PC-9 (cell line): Measurements from ENCODE around the gene TCP11. TPM values are rescaled to one million over a fixed set of nuclear protein-coding genes. Genes with fewer than 3 reads are reported as not detected.

Source experiments
- BruUV-seq: library from RNA; stranded (reverse); fragments of 400-500 nt; replicated peaks from 2 replicates; lab custom pipeline; 2021; lab: Mats Ljungman, UMichigan
- CTCF ChIA-PET: fragments of 300-600 bp; sonication (Branson Sonifier 250); formaldehyde crosslinking; loops from one replicate; lab custom pipeline; 2022; ENCODE audit warnings: antibody characterized with exemption; lab: Charles Lee
- POLR2A ChIA-PET: fragments of 300-600 bp; sonication (Branson Sonifier 250); formaldehyde crosslinking; loops from one replicate; lab custom pipeline; 2022; ENCODE audit warnings: antibody characterized with exemption; ENCODE audit not compliant: unreplicated experiment; lab: Charles Lee
- DNase-seq, 2 experiments: peaks; one replicate each; pipeline versions ENCODE4 v3.0.0 to v3.0.0-alpha.2; 2015 to 2022; ENCODE audit warnings: mixed read lengths in 1 of 2
- H2AFZ ChIP-seq: fragments of 200-600 bp; sonication (generic); 2 replicates; pipeline ENCODE4 v1.8.1; 2017; ENCODE audit warnings: antibody characterized with exemption
- H3F3A ChIP-seq: fragments of 200-600 bp; sonication (generic); 2 replicates; pipeline ENCODE4 v1.8.1; 2017; ENCODE audit warnings: antibody characterized with exemption, mild to moderate bottlenecking, low read depth; ENCODE audit not compliant: insufficient read depth
- H3K27ac ChIP-seq: fragments of 200-600 bp; sonication (generic); 2 replicates; pipeline ENCODE4 v1.6.1; 2016; ENCODE audit warnings: mixed run types
- H3K27me3 ChIP-seq: fragments of 200-600 bp; sonication (generic); 2 replicates; pipeline ENCODE4 v1.6.1; 2016; ENCODE audit warnings: low read depth, mixed run types; ENCODE audit not compliant: insufficient read depth
- H3K36me3 ChIP-seq: fragments of 200-600 bp; sonication (generic); 2 replicates; pipeline ENCODE4 v1.6.1; 2016; ENCODE audit warnings: low read depth, mixed run types
- H3K4me1 ChIP-seq: fragments of 200-600 bp; sonication (generic); replicated peaks from 2 replicates; pipeline ENCODE4 v1.6.1; 2016; ENCODE audit warnings: mixed run types; ENCODE audit not compliant: insufficient read depth
- H3K4me2 ChIP-seq: fragments of 200-600 bp; sonication (generic); 2 replicates; pipeline ENCODE4 v1.6.1; 2017; ENCODE audit warnings: mixed run types
- H3K4me3 ChIP-seq: fragments of 200-600 bp; sonication (generic); 2 replicates; pipeline ENCODE4 v1.6.1; 2016; ENCODE audit warnings: mixed run types
- H3K79me2 ChIP-seq: fragments of 200-600 bp; sonication (generic); 2 replicates; pipeline ENCODE4 v1.6.1; 2017; ENCODE audit warnings: low read depth, mixed run types
- H3K9me2 ChIP-seq: fragments of 200-600 bp; sonication (generic); 2 replicates; pipeline ENCODE4 v1.8.1; 2017; ENCODE audit warnings: mild to moderate bottlenecking; ENCODE audit not compliant: insufficient read depth
- H3K9me3 ChIP-seq: fragments of 200-600 bp; sonication (generic); 2 replicates; pipeline ENCODE4 v1.8.1; 2016; ENCODE audit warnings: low read depth; ENCODE audit not compliant: insufficient read depth
- H4K20me1 ChIP-seq: fragments of 200-600 bp; sonication (generic); 2 replicates; pipeline ENCODE4 v1.8.1; 2017; ENCODE audit not compliant: insufficient read depth
- CTCF ChIP-seq: fragments of 200-600 bp; sonication (generic); conservative IDR thresholded peaks from 2 replicates; pipeline ENCODE4 v1.6.1; 2017; ENCODE audit warnings: mixed run types, antibody characterized with exemption, mild to moderate bottlenecking, moderate library complexity
- EZH2 ChIP-seq: fragments of 200-600 bp; sonication (generic); IDR thresholded peaks from 2 replicates; pipeline ENCODE4 v1.8.0; 2017; ENCODE audit warnings: antibody characterized with exemption, low read depth
- intact Hi-C: fragments of 100-400 bp; cut with micrococcal nuclease; formaldehyde crosslinking; loops from one replicate; pipeline ENCODE4 v1.10.0; 2022; ENCODE audit not compliant: unreplicated experiment
- total RNA-seq: library from RNA; stranded (reverse); gene quantifications from 2 replicates; pipeline ENCODE4 v1.2.3, GENCODE V29; 2021

Gene TCP11
- total RNA-seq, 1 experiment from 2014 or later, result not detected

GRCh38 chr6:35142588-35143569, 1.7 kb upstream of the TCP11 start:
- no peak for TF ChIP-seq EZH2
- TF ChIP-seq CTCF, result no peak
- H3K27ac ChIP-seq, result peak overlapping the region; percentile 27; the same call in 1 of the 2 replicates
- no peaks in the 10 kb centered on the region for H3K27me3 ChIP-seq
- H3K4me1 ChIP-seq, result peaks cover 17% of the 10 kb centered on the region
- no peaks in the 10 kb centered on the region for H3K9me3 ChIP-seq
- no peaks in the 10 kb centered on the region for H3K79me2 ChIP-seq
- intact Hi-C loops, result loop anchor here (5.0 to 10.0 kb wide), 5 partner anchors 268 to 896 kb away; partner anchors contain the start of genes PACSIN1 and SMIM29
- H3K36me3 ChIP-seq, result no peaks in the 10 kb centered on the region
- BruUV-seq, result no TSS peak
- DNase-seq, result peak; percentile 19 to 83
- no peaks in the 10 kb centered on the region for H3K9me2 ChIP-seq
- H2AFZ ChIP-seq, result no peak overlapping the region
- ChIA-PET POLR2A (no interaction called here), CTCF (interaction anchor here (0.6 kb wide), 1 partner anchor 64 kb away, joined by 7 read pairs; no protein-coding TSS in a partner anchor)
- H3F3A ChIP-seq, result peaks cover 13% of the 10 kb centered on the region; the same call in 1 of the 2 replicates
- H4K20me1 ChIP-seq, result no peaks in the 10 kb centered on the region
- H3K4me2 ChIP-seq, result peak overlapping the region; percentile 22; the same call in 1 of the 2 replicates
- no peak overlapping the region for H3K4me3 ChIP-seq

GRCh38 chr6:35140639-35141006, 516 bp downstream of the TCP11 start:
- H3K27me3 ChIP-seq, result no peaks in the 10 kb centered on the region
- intact Hi-C loops, result loop anchor here (1.0 to 10.0 kb wide), 7 partner anchors 154 to 977 kb away; partner anchors contain the start of genes PACSIN1 and SMIM29
- H3F3A ChIP-seq, result peaks cover 13% of the 10 kb centered on the region; the same call in 1 of the 2 replicates
- H3K36me3 ChIP-seq, result no peaks in the 10 kb centered on the region
- no peak overlapping the region for H2AFZ ChIP-seq
- no peaks in the 10 kb centered on the region for H3K79me2 ChIP-seq
- no peak overlapping the region for H3K4me3 ChIP-seq
- H3K9me3 ChIP-seq, result no peaks in the 10 kb centered on the region
- TF ChIP-seq CTCF (no peak), EZH2 (no peak)
- POLR2A ChIA-PET, result no interaction called here
- no peak overlapping the region for H3K4me2 ChIP-seq
- no peaks in the 10 kb centered on the region for H3K9me2 ChIP-seq
- BruUV-seq, result no TSS peak
- peaks cover 17% of the 10 kb centered on the region for H3K4me1 ChIP-seq
- no peak for DNase-seq
- H3K27ac ChIP-seq, result no peak overlapping the region
- no peaks in the 10 kb centered on the region for H4K20me1 ChIP-seq
- CTCF ChIA-PET, result interaction anchor here (0.7 to 1.1 kb wide), 2 partner anchors 7 to 119 kb away, joined by 3 read pairs; partner anchors contain the start of gene ZNF76

- no peaks in the 10 kb centered on the region for H3K27me3 ChIP-seq
- TF ChIP-seq CTCF (peak; percentile 93), EZH2 (no peak)
- H3K36me3 ChIP-seq, result no peaks in the 10 kb centered on the region
- no peak overlapping the region for H2AFZ ChIP-seq
- H3K79me2 ChIP-seq, result no peaks in the 10 kb centered on the region
- H3F3A ChIP-seq, result peaks cover 13% of the 10 kb centered on the region; the same call in 1 of the 2 replicates
- no peak overlapping the region for H3K4me2 ChIP-seq
- no peak overlapping the region for H3K4me3 ChIP-seq
- DNase-seq, result peak; percentile 27 to 53
- H3K9me2 ChIP-seq, result no peaks in the 10 kb centered on the region
- no peaks in the 10 kb centered on the region for H3K9me3 ChIP-seq
- intact Hi-C loops, result loop anchor here (1.0 to 10.0 kb wide), 7 partner anchors 154 to 977 kb away; partner anchors contain the start of genes PACSIN1 and SMIM29
- no TSS peak for BruUV-seq
- H4K20me1 ChIP-seq, result no peaks in the 10 kb centered on the region
- CTCF ChIA-PET, result interaction anchor here (0.6 to 1.1 kb wide), 7 partner anchors 8 to 725 kb away, joined by 3 to 9 read pairs (median 4); partner anchors contain the start of gene ZNF76
- POLR2A ChIA-PET, result no interaction called here
- no peak overlapping the region for H3K27ac ChIP-seq
- H3K4me1 ChIP-seq, result peaks cover 17% of the 10 kb centered on the region
Measured at GRCh38 chr6:35139924-35140638, 1.1 kb downstream of the TCP11 start.
